DMS 273 treated with DMSO at 0.1 percent for 48 hours (cell line): ENCODE results near the gene NPFF.

Source experiments
- DNase-seq: peaks from one replicate; lab custom pipeline; 2025; lab: John Stamatoyannopoulos, UW

NPFF gene

DNA sequence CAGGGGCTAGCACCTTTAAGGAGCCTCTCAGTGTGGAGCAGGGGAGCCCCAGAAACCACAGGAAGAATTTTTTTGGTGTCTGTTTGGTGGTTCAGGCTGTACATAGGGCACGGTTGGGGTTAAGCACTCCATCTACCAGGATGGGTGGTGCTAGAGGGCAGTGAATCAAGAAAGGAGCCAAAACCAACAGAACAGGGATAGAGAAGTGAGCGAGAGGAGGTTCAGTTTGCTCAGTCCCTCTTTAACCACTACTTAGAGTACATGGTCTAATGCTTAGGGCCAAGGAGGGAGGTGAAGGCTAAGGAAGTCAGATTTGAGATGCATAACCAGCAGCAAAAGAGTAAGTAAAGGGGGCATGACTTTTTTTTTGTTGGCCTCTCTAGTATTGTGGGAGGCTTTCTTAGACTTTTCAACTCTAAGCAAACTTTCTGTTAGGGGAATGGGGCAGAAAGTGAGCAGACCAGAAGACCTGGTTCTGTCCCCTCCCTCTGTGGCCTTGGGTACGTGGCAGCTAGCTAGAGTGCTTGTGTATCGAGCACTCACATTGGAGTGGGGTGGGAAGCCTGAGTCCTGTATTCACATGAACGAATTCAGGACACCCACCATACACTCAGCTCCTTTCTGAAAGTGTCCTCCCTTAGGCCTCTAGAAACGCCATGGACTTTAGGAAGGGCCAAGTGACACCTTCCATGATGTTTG, 6.6 kb upstream of the NPFF start:
- DNase-seq = no peak

DNA sequence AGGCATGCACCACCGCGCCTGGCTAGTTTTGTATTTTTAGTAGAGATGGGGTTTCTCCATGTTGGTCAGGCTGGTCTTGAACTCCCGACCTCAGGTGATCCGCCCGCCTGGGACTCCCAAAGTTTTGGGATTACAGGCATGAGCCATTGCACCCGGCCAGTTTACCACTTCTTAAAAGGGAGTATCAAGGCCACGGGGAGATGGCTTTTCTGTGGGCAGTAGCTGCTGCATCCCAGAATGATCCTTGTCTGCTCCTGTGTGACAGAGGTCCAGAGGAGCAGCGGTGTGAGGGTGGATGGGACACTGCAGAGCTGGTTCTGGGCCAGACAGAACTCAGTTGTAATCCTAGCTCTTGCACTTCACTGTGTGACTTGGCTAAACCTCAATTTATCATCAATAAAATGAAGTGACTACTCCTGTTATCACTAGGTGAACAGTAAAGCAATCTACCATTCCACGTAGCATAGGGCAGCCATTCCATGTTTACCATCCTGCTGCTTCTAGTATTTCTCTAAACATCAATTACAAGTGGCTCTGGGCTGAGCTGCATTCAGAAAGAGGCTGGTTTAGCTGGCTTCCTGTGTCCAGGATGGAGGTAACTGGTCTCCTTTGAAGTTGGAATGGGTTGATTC, 3.0 kb upstream of the NPFF start:
- no peak for DNase-seq

DNA sequence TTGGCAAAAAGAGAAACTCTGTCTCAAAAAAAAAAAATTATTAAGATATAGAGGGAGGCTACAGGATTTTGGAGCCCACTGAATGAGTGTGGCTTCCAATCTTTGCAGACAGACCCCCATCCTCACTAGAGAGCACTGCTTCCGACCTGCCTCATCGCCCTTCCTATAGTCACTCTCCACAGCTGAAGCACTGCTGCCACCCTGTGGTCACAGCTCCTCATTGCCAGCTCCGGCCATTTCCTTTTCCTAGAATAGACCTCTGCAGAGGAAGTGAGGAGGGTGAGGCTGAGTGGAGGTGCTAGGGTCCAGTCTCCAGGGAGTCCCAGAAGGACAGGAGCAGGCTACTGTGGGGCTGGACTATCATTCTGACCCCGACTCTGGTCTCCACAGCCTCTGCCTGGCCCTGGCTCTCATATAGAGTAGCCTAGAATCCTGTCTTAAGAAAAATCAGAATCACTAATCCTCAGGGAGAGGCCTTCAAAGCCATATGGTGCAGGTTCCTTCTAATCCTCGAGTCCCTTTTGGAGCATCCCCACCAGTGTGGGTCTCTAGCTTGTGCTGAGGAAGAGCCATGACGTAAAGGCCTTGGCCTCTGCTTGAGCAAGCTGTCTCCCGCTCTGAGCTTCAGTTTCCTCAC, 1.4 kb upstream of the NPFF start:
- DNase-seq = no peak

DNA sequence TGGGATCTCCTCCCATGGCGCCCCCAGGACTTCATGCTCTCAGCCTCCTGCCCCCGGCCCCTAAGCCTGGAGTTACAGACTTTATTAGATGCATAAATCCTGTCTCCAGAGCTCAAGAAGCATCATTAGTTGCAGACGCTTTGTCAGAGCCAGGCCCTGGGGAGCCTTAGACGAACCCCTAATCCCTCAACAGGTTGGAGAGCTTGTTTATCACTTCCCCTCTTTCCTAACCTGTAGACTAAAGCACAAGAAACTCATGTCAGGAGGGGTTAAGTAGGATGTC, 260 bp upstream of the NPFF start:
- DNase-seq = no peak

DNA sequence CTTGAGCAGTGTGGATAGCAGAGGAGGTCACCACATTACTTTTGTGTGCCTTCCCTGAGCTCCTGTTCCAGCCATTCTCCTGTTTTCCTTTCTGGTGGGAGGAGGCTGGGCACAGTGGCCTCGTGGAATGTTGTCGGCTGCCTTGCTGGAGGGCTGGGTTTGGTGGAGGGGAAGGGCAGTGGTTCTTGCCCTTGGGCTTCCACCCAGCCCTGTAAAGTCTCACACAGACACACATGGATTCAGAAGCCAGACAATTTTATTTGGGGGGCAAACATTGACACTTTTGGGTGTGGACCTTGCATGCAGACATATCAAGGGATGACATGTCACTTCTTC, 866 bp downstream of the NPFF start:
- DNase-seq = no peak

DNA sequence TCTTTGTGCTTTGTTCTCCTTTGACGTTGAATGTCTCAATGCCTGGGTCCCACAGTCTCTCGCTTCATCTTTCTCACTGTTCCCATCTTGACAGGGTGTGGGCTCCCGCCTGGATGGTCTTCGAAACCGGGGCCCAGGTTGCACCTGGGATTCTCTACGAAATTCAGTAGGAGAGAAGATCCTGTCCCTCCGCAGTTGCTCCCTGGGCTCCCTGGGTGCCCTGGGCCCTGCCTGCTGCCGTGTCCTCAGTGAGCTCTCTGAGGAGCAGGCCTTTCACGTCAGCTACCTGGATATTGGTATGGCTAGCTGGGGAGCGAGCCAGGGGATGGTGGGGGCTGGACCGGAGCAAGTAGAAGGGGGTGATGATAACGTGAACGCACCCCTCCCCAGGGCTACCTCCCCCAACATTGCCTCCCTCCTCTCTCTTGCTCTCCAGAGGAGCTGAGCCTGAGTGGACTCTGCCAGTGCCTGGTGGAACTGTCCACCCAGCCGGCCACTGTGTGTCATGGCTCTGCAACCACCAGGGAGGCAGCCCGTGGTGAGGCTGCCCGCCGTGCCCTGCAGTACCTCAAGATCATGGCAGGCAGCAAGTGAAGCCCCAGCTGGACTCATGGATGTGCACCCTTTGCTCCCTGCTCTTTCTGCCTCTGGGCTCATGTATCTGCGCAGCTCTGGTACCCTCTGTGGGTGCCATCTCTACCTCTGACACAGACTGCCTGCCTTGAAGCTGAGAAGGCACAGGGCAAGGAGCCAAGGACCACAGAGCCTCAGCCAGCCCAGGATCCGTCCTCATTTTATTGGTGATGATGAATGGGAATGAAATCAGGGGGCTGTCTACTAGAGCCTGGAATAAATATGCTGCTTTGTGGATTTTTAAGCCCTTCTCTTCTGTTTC, 1.5 kb downstream of the NPFF start:
- DNase-seq = no peak

DNA sequence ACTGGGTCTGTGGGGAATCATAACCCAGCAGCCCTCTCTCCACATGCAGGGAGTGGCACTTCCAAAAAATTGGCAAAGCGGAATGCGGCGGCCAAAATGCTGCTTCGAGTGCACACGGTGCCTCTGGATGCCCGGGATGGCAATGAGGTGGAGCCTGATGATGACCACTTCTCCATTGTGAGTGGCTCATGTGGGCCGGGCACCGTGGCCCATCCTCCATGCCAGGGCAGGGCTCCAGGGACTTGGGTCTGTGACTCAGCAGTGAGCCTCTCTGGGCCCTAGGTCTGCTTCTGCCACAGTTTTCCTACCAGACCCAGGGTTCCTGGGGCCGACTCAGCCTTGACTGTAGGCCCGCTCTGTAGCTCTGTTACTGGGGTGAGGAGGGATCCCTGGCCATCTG, 2.2 kb downstream of the NPFF start:
- DNase-seq = no peak

DNA sequence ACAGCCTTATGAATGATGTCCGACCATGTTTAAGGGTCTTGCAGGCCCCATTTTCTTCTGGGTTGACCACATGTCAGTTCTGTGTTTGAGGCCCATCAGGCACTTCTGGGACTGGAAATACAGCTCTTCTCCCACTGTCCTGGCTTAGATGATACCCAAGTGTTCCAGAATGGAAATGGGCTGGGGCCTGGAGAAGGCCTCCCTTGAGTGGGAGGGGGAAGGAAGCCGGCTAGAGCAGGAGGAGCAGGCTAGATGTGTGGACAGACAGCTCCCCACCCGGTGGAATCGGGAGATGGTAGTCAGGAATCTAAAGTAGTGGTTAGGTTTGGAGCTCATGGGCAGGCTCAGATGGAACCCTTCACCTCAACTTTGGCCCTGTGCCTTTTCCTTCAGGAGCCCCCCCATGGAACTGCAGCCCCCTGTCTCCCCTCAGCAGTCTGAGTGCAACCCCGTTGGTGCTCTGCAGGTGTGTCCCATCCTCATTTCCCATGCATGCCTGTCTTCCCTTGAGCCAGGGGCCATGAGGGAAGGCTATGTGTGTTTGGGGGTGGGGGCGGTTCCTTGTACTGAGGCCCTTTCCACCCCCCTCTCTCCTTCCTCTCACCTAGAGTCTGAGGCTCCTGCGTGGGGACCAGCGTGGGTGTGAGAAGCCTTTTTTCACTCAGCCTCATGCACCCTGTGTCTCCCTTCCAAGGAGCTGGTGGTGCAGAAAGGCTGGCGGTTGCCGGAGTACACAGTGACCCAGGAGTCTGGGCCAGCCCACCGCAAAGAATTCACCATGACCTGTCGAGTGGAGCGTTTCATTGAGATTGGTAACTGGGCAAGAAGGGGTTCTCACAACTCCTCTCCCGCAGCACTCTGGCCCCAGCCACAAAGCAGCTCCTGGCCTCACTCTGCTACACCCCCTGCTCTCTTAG, 3.0 kb downstream of the NPFF start:
- no peak for DNase-seq

DNA sequence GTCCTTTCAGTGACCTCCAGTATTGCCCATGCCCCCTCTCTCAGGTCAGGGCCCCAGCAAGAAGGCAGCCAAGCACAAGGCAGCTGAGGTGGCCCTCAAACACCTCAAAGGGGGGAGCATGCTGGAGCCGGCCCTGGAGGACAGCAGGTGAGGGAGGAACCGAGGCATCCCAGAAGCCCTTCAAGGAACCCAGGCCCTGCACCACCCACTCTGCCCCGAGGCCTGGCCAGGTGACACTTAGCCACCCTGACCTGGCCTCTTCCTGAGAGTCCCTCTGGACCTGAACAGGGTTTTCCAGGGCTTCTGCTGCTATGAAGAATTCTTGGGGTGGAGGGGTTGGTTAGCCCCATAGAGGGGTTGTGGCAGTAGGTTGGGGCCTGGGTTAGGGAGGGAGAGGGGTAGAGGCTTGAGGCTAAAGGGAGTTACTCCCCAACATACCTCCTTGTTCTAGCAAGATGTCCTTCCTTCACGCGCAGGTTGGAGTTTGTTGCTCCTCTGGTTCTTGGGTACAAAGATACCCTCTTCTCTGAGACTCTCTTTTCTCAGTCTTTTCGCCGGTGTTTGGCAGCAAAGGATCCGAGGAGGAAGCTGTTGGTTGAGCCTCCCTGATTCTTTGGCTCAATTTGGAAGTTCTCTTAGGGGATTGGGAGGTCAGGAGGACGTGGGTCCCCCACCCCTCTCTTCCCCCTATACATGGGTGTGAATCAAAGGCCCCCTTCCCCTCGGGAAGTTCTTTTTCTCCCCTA, 4.1 kb downstream of the NPFF start:
- DNase-seq = no peak

DNA sequence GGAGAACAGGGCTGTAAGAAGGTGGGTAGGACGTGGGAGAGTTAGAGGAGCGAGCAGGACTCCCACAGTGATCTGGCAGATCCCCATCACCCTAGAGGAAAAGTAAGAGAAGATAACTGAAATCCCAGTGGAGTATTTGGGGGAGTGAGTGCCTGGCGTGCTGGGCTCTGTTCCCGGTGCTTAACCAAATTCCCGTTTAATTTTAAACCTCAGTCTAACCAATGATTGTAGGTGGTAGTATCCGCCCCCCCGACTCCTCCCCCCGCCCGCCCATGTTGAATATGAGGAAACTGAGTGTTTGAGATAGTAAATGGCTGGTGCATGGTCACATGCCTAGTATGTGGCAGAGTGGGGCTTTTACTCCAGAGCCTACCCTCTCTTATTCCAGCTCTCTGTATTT, 5.0 kb downstream of the NPFF start:
- DNase-seq = no peak

DNA sequence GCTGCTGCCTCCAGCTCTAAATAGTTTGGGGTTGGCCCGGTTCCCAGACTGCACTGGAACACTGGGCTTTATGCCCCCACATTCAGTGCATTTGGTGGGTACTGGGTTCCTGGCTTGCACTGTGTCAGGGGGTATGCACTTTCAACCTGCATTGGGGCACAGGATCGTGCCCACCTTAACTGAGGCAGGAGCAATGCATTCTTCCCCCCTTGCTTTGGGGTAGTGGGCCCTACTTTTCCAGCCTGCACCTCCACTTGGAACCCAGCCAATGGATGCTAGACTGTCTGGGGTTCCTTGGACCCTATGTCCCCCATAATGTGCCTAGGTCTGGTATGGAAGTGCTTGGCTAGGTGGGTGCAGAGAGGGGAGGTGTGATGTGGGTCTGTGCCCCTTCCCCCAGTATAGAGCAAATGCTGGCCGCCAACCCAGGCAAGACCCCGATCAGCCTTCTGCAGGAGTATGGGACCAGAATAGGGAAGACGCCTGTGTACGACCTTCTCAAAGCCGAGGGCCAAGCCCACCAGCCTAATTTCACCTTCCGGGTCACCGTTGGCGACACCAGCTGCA, 5.6 kb downstream of the NPFF start:
- DNase-seq = no peak

DNA sequence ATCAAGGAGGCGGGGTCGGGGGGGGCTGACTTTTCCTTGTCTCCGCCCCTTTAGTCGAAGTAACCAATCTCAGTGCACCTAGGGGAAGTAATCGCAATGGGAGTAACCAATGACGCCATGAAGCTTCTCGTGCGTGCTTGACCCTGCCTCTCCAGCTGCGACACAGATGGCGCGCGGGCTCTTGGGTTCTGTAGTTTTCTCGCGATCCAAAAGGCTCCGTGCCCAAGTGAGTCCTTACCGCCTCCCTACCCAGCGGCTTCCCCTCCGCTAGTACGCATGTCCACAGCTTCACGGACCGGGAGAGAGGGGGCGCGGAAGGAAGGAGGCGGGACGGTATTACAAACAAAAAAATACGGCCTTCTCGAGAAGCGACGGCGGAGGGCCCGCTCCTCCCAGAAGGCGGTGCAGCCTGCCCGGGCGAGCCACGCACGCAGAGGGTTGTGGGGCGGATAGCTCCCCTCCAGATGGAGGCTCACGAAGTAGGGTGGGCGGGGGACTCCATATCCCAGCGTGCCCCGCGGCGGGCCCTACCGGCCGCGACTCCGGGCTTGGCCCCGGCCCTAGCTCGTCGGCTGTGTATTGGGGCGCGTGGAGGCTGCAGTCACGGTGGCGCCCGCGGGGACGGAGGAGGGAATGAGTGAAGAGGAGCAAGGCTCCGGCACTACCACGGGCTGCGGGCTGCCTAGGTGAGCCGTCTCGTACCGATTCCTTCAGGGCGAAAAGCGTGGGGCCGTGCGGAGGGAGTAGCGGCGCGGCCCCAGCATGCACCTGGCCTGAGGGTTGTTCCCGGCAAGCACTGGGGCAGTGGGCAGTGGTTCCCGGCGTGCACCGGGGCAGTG, 6.3 kb downstream of the NPFF start, which contains the start of gene TARBP2:
TSS of gene TARBP2 (plus strand) at position 508 of the 839 bp plus-strand sequence. CDS start at position 634, 126 bp downstream.
- DNase-seq = peak; percentile 97

DNA sequence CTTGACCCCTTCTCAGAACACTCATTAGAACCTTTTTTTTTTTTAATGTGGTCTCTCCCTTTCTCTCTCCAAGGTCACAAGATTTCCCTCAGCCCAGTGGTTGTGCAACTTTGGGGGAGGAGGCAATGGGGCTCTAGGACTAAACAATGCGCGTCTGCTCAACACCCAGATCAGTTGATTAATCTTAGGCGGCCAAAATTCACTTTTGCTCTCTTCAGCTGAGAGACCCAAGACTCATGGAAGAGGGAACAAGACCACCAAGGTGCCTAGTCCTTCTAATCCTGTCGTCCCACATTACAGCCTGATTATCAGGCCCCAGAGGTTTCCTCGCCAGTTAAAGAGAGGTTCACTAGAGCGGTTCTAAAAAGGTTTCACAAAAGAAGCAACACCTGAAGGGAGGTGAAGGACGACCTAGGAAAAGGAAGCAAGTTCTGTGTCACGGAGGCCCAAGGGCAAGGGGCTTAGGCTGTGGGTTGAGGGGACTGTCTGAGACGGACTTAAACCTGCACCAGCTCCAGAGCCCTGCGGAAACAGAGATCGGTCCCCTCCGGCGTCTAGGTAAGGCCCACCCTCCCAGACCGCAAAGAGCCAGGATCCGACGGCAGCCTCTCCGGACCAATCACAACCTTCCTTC, 7.0 kb downstream of the NPFF start:
- no peak for DNase-seq

DNA sequence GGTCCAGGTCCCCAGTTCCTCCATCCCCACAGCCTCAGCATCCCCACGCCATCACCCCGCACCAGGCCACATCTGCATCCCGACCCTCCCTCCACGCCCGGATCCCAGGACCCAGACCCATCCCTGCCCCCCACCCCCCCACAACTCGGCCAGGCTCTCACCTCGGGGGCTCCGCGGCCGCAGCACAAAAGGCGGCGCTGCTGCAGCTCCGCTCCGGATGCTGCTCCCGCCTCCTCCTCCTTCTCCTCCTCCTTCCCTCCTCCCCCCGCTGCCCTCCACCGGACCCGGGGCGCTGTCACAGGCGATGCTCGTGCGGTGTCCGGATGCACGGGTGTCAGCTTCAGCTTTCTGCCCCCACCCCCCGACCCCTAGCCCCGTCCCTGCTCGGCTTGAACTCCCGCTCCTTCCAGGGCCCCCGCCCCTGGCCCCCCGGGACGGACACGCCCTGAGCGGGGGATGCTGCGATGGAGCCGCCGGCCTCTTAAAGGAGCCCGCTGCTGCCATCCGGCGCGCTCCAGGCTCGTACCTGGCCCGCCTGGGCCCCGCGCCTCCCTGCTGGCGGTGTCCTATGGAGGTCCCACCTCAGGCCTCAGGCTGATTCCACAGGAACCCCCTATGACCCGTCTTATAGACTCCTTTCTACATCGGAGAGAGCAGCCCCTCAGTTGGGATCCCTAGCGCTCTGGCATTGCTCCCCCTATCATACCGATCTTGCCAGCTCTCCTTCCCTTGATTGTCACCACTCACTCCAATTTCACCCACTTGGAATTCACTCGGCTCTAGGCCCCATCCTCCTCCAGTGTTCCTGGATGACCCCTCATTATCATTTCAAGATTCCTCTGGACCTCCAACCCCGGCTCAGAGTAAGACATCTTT, 7.8 kb downstream of the NPFF start, which contains the start of gene MAP3K12:
TSS of gene MAP3K12 (minus strand) at position 193 of the 876 bp plus-strand sequence. CDS start 12,067 bp downstream, outside the sequence.
- DNase-seq = no peak

DNA sequence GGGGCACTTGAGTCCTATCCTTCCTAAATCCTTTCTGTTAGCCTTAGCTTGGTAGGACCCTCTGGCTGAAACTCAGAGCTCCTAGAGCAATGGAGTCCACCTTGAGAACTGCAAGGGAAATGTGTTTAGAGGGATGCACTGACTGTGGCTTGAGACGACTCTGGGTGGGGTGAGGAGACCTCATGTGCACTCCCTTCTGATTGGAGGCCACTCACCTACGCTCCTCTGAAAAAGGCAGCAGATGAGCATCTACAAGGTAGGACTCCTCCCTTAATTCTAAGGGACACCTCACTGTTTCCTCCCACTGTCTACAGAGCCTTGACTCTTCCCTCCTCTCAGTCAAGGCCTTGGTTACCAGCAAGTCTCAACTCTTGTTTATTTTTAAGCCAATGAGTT, 9.1 kb downstream of the NPFF start:
- no peak for DNase-seq

DNA sequence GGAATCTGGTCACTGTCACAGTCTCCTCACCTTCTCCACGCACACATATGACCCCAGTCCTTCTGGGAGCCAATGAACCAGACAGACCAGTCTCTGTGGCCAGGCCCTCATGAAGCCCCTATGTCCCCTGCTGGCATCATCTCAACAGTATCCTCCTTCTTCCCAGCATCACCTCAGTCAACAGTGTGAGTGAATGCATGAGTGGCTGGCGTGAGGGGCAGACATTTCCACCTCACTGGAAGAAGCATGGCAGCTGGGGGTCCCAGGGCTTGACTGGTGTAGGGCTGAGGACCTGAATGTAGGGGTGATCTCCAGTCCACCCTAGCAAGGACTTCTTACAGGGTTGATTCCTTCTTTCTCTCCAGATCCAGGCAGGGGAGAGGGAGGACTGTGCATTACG, 9.8 kb downstream of the NPFF start:
- DNase-seq = no peak

DNA sequence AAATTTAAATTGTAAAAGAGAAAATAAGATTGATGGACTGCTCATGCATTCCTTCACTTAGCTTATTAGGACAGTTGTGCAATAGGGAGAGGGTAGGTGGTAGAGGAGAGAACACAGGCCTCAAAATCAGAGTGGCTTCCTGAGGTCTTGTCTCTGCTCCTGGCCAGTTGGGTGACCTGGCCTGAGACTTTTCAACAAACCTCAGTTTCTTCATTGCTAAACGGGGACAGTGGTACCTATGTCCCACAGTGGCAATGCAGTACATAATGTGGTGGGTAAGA, 10.6 kb downstream of the NPFF start:
- no peak for DNase-seq
